Cortex of kidney (tissue), 1 donor: ENCODE data around the gene PLCL1.
"Not testable (repeated sequence)": the region's sequence is repeated elsewhere in the genome, so short reads cannot be mapped to it uniquely, and the experiment has no call there.

ENCODE experiments used
- DNase-seq: peaks from one replicate; lab custom pipeline; 2025; lab: John Stamatoyannopoulos, UW

The PLCL1 gene

DNA sequence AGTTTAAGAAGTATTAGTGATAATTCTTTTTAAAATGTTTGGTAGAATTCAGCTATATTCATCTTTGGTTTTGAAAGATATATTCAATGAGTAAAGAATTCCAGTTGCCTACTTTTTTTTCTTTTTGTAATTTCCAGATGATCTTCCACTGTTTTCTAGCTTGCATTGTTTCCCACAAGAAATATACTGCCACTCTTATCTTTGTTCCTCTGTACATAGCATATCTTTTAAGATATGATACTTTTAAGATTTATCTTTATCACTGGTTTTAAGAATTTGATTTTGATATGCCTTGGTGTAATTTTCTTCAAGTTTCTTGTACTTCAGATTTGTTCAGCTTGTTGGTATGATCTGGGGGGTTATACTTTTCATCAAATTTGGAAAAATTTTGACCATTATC, 374.4 kb downstream of the PLCL1 start:
- no peak for DNase-seq

DNA sequence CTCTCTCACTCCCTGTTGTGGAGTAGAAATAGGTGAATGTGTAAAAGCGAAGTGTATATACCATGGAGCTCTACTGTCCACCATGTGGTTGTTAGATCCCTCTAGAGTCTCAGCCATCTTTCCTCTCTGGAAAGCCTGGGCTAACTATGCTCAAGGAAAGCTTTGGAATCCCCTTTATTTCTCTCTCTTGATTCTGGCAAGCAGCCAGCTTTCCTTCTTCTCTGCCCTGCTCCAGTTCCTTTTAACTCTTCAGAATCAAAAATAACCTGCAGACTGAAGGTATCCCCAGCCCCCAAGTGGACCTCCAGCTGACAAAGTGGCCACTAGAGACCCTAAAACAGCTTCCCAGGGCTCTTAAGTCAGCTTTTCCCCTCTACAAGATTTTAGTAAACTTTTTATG, 381.9 kb downstream of the PLCL1 start:
- DNase-seq = no peak

DNA sequence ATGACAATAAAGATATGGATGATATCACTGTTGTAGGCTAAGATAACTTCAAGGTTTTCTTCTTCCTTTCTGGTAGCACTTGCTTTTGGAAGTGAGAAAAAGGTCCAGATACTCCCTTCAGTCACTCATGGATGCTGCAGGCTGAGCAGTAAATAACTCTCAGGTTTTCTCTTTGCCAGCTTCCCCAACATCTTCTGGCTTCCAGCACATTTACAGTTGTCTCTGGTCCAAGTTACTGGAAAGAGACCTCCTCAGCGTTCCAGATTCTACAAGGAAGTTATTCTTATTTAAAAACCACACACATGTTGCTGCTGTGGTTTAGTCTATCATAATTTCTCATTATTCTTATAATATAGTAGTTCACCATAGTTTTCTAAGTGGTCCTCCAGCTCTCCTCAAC, 383.4 kb downstream of the PLCL1 start:
- DNase-seq = no peak

DNA sequence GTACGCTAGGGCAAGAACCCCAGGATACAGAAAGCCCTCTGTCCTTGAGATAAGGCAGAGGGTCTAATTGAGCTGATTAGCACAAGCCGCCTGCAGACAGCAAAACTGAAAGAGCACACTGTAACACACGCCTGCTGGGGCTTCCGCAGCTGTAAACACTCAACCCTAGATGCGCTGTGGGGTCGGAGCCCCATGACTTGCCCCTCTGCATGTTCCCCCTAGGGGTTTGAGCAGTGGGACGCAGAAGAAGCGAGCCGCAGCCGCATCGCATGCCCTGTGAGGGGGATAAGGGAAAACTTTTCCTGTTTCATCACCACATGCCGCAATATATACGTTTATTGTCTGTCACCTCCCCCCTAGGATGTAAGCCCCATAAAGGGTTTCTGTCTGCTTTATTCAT, 384.6 kb downstream of the PLCL1 start:
- no peak for DNase-seq

DNA sequence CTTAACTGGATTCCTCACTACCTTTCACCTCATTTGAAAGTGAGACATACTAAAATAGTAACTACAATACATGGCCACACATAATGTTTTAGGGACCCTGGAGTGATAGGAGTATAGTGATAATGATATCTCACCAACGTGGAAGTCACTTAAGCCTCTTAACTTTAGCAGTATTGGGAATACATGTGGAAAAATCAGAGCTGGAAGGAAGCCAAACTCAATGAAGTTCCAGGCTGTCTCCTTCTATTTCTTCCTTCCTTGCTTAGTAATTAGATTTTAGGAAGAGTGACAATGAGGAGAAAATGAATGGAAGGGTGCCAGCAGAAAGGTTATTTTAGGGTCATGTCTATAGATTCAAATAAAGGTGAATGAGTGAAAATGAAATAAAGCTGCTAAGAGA, 387.3 kb downstream of the PLCL1 start:
- DNase-seq = no peak

DNA sequence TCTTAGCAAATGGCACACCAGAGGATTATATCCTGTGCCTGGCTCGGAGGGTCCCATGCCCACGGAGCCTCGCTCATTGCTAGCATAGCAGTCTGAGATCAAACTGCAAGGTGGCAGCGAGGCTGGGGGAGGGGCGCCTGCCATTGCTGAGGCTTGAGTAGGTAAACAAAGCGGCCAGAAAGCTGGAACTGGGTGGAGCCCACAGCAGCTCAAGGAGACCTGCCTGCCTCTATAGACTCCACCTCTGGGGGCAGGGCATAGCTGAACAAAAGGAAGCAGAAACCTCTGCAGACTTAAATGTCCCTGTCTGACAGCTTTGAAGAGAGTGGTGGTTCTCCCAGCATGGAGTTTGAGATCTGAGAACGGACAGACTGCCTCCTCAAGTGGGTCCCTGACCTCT, 392.2 kb downstream of the PLCL1 start:
- not testable (repeated sequence) for DNase-seq
